Epithelial cell of esophagus (primary cell): ENCODE data around the gene PCBP4.

Experiments used
- DNase-seq: peaks from one replicate; pipeline ENCODE4 v3.0.0; 2010; ENCODE audit warnings: low read depth
- H3K4me3 ChIP-seq: 2 replicates; pipeline ENCODE4 v1.5.1; 2011; ENCODE audit warnings: mild to moderate bottlenecking, low read length, control low read depth
- TF ChIP-seq, protein P1 (sequence below): IDR thresholded peaks from 2 replicates; pipeline ENCODE4 v1.5.1; 2011; ENCODE audit warnings: low read depth, mild to moderate bottlenecking, low read length, control low read depth, inconsistent platforms; ENCODE audit not compliant: insufficient read depth; ENCODE audit errors: missing control alignments

The PCBP4 gene

DNA sequence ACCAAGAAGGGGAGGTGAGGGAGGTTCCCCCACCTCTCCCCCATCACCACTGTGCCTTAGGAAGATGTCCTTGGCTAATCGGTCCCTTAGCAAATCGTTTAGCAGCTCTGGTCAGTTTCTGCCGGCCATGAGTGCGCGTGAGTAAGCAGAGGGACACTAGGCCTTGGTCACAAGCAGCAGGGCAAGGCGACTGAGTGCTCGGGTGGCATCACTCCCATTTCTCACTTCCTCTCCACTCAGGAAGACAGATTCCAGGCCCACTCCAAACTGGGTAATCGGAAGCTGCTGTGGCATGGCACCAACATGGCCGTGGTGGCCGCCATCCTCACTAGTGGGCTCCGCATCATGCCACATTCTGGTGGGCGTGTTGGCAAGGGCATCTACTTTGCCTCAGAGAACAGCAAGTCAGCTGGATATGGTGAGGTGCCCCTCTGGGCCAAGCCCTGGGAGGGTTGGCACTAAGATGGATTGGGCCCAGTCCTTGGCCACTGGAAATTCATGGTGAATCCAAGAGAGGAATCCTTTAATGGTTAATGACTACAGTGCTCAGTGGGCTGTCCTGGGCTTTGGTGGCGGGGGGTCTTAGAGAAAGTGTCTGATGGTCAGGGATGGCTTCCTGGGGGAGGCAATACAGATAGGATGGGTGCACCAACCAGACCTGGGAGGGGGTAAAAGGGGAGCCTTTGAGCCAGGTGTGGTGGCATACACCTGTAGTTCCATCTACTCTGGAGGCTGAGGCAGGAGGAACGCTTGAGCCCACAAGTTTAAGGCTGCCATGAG, 21.1 kb downstream of the PCBP4 start:
- TF ChIP-seq, protein P1, sequence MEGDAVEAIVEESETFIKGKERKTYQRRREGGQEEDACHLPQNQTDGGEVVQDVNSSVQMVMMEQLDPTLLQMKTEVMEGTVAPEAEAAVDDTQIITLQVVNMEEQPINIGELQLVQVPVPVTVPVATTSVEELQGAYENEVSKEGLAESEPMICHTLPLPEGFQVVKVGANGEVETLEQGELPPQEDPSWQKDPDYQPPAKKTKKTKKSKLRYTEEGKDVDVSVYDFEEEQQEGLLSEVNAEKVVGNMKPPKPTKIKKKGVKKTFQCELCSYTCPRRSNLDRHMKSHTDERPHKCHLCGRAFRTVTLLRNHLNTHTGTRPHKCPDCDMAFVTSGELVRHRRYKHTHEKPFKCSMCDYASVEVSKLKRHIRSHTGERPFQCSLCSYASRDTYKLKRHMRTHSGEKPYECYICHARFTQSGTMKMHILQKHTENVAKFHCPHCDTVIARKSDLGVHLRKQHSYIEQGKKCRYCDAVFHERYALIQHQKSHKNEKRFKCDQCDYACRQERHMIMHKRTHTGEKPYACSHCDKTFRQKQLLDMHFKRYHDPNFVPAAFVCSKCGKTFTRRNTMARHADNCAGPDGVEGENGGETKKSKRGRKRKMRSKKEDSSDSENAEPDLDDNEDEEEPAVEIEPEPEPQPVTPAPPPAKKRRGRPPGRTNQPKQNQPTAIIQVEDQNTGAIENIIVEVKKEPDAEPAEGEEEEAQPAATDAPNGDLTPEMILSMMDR = no peak
- DNase-seq = no peak
- no peak overlapping the region for H3K4me3 ChIP-seq

DNA sequence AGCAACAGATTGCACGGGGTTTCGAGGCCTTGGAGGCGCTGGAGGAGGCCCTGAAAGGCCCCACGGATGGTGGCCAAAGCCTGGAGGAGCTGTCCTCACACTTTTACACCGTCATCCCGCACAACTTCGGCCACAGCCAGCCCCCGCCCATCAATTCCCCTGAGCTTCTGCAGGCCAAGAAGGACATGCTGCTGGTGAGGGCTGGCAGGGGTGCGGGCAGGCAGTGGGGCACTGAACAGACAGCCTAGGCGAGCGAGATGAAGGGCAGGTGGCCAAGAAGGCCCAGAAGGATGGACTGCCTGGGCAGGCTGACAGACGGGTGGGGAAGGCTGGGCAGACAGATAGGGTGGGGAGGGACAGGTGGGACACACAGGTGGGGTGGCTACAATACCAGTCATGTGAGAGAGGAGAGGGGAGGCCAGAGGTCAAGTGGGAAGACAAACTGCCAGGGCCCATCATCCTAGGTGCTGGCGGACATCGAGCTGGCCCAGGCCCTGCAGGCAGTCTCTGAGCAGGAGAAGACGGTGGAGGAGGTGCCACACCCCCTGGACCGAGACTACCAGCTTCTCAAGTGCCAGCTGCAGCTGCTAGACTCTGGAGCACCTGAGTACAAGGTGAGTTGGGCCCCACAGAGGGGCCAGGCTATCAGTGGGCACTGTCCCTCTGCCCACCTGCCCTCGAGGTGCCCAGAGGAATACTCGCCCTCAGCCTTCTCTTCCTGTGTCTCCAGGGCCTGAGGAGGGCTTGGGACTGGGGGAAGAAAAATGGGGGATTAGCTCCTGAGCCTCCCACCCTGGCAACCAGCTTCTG, 22.0 kb downstream of the PCBP4 start:
- DNase-seq = no peak
- TF ChIP-seq, protein P1 = no peak
- no peak overlapping the region for H3K4me3 ChIP-seq

DNA sequence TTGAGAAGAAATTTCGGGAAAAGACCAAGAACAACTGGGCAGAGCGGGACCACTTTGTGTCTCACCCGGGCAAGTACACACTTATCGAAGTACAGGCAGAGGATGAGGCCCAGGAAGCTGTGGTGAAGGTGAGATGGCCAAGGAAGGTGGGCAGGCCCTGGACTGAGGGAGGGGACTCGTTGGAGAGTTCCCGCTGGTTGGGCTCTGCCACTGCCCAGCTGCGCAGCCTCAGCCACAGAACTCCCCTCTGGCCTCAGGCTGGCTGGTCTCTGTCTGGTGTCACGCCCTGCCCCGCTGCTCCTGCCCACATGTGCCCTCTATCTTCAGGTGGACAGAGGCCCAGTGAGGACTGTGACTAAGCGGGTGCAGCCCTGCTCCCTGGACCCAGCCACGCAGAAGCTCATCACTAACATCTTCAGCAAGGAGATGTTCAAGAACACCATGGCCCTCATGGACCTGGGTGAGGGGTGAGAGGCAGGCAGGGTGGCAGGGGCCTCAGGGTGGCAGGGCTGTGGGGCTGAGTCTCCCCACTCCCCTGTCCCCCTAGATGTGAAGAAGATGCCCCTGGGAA, 22.7 kb downstream of the PCBP4 start:
- no peak for DNase-seq
- TF ChIP-seq, protein P1 = no peak
- no peak overlapping the region for H3K4me3 ChIP-seq

DNA sequence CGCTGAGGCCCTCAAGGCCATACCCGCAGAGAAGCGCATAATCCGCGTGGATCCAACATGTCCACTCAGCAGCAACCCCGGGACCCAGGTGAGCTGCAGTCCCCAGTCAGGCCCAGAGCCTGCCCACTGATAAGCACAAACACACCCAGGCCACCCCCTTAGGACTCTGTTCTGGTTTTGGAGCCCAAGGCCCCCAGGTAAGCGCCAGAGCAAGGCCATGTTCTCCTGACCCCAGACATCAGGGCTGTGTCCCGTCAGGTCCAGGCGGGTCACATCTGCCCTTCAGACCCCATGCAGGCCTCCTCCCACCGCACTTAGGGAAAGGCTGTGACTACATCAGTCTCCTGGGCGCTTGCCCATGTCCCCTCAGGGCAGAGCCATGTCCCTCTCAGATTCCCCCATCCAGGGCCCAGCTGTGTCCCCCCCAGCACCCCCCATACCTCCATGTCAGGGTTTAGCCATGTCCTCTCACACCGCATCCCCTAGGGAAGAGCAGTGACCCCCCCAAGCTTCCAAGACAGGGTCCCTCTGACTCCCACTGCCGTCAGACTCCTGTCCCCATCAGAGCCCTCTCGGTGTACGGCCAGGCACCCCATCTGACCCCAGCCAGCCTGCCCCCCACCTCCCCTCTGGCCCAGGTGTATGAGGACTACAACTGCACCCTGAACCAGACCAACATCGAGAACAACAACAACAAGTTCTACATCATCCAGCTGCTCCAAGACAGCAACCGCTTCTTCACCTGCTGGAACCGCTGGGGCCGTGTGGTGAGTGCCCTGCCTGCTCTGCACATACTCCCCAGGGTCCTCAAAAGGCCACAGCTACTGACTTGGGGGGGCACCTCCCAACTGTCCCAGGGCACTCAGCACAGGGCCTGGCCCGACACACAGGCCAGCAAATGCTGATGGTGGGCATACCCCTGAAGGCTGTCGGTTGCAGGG, 23.5 kb downstream of the PCBP4 start:
- DNase-seq = no peak
- no peak overlapping the region for H3K4me3 ChIP-seq
- TF ChIP-seq, protein P1 = no peak

DNA sequence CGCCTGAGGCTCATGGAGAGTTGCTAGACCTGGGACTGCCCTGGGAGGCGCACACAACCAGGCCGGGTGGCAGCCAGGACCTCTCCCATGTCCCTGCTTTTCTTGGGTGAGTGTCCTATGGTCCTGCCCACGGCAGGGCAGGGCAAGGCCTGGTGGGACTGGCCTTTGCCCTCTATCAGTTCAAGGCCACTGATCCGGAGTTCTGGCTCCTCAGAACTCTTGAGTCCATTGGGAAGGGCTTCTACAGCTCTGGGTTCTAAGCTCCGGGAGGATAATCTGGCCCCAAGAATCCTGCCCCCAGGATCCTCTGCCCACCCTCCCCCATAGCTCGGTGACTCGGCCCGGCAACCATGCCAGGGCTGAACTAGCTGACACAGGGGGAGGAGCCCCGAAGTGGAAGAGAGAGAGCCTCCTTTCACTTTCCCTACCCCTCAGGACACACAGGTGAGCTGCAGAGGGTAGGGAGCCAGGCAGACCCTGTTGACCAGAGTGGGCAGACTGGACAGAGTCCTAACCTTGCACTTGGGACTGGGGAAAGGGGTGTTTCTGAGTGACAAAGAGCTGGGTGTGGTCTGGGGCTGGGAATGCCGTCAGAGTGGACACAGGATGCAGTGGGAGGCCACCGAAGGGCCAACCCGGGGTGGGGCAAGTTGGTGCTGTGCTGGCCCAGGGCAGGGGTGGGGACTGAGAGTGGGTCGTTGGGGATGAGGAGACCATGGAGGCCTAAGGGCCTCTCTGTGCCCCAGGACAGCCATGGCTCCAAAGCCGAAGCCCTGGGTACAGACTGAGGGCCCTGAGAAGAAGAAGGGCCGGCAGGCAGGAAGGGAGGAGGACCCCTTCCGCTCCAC, 24.4 kb downstream of the PCBP4 start:
- peak; percentile 43 for DNase-seq
- TF ChIP-seq, protein P1 = no peak
- peak overlapping the region; percentile 45 for H3K4me3 ChIP-seq
